CD4-positive, alpha-beta T cell treated with Interleukin-1 beta for 1 hour (primary cell): ENCODE data around the gene SUCLG1.

Experiments used
- DNase-seq, 2 donors: peaks; one replicate each; pipeline ENCODE4 v3.0.0-alpha.2; 2020 to 2022

The SUCLG1 gene

DNA sequence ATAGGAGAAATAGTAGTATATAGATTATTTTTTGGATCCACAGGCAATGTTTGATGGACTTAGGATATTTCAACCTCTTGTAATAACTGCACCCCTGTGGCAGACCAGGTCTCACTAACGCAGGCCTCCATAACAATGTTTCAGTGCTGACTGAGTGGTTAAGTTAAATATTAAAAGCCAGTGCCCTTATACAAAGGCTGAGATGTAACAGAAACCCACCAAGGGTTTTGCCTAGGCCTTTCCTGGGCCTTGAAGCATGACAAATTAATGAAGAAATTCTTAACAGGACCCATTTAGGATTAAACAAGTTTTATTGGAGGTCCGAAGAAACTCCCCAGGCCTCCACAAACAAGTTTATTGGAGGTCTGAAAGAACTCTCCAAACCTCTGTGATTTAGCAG is 1.6 kb upstream of the SUCLG1 start:
- DNase-seq = no peak

DNA sequence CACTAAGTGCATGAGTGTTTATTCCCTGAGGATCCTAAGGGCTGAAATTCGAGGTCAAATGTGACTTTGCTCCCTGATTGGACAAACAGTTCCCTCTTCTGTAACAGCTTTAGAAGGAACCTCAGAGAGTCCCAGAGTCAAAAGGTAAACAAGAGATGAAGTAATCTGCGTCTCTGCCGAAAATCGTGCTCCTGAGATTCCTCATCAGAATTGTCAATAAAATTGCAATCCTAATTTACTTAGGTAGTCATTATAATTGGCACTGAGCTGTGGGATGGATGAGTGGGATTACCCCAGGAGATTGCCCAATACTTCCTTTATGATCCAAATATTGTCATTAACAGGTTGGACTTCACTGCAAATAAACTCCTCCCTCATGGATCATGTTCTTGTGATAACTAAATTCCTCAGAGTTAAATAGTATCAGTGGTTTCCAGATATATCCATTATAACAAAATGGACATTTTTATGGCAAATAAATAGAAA is 907 bp upstream of the SUCLG1 start:
- no peak for DNase-seq

DNA sequence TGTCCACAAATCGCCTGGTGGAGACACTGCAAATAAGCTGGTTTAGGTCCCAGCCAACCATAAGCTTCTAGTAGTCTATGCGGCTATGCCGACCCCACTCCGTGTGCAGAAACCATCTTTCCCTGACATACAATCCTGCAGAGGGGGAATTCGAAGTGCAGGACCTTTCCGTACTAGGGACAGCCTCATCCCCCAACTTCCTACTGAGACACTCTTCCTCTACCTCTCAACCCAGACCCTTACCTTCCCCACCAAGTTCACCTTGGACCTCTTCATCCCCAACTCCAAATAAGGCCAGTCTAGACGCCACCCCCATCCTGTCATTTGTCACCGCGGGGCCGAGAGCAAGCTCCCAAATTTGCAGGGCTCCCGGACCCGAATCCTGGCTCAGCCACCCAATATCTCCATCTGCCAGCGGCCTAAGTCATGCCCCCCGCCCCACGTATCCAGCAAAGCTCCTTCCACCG is 496 bp downstream of the SUCLG1 start:
- DNase-seq = peak in 1 of 2 donors; percentile 18

DNA sequence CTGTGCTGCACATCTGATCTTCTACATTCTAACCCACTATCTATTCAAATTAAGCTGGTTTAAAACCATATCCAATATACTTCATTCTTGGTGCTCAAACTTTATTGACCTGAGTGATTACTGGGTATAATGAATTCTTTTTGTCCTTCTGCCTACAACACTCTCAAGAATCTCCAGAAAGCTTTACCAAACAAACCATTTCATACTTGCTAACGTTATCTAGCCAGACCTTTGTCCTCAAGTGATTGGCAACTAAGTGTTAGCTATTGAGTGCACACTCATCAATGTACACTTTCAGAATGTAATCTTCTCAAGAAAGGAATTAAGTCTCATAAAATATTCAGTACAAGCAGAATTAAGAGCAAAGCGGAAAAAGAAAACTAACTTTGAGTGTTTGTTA is 1.4 kb downstream of the SUCLG1 start:
- DNase-seq = no peak

DNA sequence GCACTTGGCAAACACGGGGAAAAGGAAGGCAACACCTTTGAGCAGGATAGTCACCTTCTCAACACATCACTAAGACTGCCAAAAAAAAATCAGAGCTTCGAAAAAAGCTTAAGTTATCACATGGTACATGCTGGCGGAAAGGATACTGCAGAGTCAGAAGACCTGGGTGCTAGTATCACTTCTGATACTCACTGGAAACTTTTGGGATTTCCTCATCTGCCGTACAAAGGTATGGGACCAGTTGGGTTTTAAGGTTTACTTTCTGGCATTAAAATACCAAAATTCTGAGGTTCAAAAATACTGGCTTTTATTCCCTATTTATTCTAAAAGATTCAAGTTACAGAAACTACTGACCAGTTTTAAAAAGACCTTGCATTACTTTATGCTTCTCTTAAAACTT is 2.9 kb downstream of the SUCLG1 start:
- DNase-seq = no peak

DNA sequence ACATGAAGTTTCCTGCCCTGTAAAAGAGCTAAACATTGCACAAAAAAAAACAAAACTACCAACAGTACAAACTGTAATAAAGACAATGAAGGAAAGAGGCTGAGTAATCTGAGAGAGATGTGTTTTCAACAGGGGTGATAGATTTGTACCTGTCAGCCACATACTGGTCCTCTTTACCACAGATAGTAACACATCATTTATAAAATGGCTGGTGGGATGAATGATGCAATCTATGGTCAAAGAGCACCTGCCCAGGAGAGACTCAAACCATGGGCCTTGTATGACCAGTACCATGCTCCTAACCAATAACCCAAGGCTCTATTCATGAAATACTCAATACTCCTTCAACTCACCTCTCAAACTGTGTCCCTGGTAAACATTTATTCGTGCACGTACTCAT is 4.5 kb downstream of the SUCLG1 start:
- no peak for DNase-seq

DNA sequence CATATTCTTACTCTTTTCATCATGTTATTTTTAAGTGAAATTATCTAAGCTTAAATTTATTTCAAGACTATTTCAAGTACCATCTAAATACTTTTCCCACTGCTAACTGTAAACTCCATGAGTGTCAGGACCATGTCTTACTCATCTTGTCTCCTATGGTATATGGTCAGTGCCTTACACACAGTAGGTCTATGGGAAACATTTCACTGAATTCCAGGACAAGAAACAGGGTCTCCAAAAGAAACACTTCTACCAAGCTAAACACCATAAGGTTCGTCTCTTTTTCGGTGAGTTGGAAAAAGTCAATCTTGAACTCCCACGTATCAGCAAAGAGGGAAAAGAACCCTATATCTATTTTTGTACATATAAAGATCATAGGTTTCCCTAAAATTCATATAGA is 6.5 kb downstream of the SUCLG1 start:
- DNase-seq = no peak

DNA sequence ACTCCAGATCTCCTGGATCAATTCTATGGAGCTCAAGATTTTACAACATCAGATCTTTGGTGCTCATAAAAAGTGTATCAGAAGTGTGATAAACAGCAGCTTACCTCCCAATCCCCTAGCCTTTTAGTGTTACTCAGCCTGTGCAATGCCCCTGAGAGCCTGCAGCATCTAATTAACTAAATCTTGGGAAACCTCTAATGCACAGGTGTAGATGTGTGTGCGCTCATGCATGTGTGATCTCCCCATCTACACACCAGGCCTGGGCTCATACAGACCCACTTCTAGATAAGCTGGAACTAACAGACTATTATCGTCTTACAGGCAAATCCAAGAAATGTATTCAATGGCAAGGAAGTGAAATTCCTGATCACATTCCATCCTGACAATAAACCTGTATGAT is 7.5 kb downstream of the SUCLG1 start:
- DNase-seq = no peak

DNA sequence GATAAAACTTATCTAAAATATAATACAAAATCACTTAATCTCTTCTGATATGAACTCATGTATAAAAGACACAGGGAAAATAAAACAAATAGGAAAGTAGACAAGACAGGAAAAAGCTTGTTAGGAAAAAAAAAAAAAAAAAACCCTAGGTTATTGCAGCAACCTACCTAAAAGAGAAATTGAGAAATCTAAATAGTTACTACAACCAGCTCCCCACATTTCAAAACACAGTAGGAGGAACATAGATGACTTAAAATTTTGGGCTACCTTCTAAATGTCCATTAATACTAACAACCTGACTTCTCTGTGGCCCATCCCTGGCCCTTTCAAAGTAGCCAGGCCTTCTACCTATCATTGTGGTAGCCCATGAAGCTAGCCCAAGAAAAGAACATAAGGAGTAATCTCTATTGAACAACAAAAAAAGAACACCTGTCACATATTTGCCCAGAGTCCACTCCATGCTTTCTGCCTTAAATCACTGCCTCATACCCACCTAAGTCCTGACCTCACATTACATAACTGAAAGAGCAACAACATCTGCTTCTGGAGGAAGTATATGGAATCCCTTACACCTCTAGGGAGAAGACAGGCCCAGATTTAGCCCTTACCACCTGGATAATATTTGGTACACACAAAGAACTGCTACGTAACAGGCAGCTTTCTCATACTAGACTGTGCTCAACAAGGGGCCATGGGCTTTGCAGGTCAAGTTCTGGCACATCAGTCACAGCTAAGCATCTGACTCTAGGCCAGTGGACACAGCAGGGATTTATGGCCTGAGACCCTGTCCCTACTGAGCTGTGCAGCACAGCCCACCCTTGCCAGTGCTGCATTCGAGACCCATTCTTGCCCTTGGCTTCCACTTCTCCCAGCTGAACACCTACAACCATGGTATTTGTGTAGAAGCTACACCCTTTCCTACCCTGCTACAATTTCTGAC is 8.5 kb downstream of the SUCLG1 start:
- DNase-seq = no peak

DNA sequence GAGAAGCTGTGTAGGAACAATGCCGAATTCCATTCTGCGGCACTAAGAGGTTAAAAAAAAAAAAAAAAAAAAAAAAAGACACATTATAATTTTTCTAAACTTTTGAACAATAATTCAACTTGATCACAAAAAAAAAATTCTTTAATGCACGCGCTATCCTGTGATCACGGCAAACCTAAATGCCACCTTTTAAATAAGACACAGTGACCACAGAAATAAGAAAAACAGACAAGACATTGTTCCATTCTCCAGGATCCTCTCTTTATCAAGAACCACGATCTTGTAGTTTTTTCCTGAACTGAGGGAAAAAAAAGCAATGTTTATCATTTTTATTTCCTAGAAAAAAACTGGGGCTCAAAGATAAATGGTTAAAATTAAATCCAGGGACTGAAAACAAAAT is 9.4 kb downstream of the SUCLG1 start:
- DNase-seq = no peak

DNA sequence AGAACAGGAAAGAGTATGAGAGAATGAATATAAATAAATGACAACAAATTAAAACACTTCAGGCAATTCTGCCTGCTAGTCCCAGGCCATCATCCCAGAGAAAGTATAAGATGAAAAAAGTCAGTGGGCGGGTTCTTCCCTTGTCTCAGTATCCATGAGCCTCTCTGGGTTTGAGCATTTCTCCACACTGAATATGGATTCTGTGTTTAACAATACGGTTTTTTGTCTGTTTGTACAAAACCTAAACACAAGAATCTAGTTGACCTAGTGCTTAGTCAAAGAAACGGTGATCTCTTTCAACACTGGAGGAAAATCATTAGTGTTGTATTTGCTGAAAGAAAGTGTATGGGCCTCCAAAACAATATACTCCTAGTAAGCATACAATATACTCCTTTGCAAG is 10.0 kb downstream of the SUCLG1 start:
- DNase-seq = no peak

DNA sequence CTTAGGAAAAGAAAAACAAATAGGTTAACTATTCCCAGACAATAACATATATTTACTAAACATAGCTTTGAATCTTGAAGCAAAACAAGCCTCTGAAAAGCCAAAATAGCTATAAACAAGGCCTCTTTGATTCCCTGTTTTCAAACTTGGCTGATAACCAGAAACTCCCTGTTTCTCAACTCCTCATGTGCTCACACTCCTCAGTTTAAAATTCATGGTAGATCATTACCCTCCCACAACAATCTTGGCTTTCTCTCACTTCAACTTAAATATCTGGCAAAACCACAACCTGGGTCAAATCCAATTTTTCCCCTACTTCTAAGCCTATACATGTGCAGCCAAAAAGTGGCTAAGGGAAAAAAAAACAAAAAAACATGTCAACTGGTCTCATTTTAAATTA is 15.6 kb downstream of the SUCLG1 start:
- no peak for DNase-seq

DNA sequence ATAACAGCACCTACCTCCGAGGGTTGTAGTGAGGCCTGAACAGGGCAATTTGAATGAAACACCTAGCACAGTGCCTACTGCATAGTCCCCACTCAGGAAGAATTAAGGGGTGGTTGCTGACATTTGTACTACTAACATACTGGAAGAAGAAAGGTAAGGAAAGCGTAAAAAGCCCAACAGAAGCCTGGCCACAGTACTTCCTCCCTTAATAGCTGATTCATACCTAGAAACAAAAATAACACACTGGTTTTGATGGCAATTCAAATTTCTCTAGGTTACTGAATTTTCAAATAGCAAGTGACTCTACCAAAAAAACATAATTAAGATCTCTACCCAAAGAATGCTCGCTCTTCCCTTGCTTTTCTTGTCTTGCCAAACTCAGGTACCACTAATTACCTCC is 16.2 kb downstream of the SUCLG1 start:
- DNase-seq = no peak

DNA sequence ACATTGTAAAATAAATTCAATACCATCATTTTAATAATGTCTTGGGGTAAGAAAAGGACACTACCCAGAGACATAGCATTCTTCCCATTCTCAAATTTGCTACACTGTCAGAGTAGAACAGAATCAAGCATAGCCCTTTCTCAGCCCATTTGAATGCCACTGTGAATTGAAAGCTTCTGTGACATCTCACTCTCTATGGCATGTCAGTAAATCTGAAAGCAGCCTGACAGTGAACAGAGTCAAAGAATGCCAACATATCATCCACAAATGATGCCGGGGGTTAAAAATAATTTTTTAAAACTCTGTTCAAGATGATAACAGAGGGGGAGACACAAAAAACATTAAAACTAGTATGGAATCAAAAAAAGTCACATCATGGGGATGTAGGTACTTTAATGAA is 17.6 kb downstream of the SUCLG1 start:
- DNase-seq = no peak

DNA sequence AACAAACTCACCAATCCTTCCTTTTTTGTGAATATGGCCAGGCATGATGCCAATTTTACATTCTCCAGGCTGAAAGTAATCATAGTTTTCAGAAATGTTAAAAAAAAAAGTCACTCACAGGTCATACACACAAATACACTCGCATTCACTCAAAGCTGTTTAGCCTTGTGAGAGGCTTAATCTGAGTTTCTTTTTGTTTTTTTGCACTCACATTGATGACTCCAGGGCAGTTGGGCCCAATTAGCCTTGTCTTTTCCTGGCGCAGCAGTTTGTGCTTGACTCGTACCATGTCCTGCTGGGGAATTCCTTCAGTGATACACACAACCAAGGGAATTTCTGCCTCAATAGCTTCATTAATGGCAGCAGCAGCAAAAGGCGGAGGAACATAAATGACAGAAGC is 18.0 kb downstream of the SUCLG1 start:
- no peak for DNase-seq

DNA sequence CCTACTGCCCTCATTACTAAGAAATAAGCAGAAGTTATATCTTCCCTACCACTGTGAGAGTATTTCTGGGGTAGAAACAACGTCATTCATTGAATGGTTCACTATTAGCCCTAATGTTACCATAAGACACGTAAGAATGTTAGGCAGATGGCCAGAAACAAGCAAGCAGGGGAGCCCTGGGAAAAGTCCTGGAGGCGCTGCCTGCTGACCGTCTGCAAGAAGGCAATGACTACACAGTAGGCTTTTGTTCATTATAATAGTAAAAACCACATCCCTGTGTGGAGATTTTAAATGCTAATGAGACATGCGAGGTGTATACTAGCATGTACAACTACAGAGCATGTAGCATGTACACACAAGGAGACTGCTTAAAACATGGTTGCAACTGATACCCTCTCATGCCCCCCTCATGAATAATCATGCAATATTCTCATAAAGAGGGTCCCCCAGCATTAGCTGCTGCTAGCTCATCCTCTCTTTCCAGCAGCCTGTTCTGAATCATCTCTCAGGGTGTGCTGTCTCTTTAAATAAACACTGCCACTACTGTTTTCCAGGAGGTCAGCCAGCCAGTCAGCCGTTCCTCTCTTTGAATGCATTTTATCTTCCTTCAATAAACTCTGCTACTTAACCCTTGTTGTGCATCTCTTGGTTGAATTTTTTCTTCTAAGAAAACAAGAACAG is 23.6 kb downstream of the SUCLG1 start:
- DNase-seq = no peak

DNA sequence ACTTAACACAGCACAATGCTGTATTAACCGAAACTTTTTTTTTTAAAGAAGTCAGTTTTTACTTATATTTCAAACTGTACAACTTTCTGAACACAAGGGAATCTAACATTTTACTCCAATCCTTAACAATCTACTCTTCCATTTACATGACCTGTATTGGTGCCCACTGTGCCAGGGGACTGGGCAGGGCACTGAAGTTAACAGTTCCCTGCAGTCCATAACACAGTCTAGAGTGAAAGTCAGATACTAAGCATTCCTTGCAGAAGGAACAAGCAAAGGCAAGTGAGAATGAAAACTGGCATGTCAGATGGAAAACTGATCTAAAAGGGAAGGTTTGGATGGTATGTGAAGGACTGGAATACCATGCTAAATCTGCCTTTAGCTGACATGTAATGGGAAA is 29.8 kb downstream of the SUCLG1 start:
- DNase-seq = no peak

DNA sequence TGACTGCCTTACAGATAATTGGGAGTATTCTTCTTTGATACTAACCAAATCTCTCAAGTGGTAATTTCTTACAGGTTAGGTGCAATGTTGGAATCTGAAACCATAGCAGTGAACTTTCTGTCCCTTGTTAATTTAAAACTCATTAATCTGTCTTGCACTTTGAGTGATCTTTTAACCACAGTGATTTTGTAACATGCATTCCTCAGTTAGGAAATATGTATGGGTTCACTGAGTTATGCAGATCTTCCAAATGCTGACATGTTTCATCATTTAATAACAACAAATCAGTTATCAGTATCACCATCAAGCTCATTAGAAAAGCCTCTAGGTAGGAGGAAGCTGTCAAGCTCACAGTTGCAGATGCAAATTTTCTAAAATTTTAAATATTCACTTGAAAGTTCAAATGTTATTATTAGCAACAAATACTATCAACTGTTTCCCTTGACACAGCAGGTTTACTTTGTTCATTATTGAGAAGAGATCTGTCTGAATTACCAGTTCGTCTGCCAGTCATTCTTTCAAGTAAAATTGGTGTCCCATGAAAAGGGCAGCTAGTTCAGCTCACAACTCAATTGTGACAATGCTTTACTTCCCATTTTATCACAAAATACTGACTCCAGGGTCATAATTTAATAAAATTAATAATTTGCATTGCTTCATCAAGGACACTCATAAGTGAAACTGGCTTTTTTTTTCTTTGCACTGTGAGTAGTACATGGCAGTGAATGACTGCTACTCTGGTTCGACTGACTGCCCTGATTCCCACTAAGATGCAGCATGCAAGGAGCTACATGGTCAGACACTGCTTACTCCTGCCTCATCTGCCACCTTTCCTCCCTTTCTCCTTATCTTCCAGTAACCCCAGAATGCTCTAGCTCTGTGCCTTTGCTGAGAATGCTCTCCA is 31.6 kb downstream of the SUCLG1 start:
- no peak for DNase-seq

DNA sequence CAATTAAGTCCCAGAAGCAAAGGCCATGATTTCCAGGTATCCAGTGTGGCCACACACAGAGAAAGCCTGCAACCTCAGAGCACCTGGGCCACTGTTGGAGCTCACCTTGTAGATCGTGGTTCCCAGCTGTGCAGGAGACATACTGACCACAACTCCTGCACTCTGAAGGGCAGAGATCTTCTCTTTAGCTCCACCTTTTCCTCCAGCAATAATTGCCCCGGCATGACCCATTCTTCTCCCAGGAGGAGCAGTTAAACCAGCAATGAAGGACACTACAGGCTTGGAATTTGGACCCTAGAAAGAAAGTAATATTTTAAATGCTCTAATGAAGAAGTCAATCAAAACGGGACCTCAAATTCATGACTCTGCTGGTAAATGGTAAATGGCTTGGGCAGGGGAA is 33.8 kb downstream of the SUCLG1 start:
- no peak for DNase-seq

DNA sequence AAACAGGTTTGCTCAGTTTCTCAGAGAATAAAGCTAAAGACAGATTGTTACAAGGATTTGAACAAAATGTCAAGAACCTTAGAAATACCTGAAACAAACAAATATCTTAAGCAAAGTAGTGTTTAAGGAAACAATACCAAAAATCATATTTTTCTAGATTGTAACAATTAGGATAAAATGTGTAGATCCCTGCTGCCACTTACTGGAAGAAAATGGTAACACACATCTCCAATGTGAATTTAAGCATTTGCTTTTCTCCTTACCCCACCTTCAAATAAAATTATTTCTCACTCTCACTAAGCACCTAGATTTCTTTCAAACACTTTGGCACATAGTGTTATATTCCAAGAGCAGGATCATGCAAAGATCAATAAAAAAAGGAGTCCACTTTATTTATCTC is 34.9 kb downstream of the SUCLG1 start:
- DNase-seq = no peak

DNA sequence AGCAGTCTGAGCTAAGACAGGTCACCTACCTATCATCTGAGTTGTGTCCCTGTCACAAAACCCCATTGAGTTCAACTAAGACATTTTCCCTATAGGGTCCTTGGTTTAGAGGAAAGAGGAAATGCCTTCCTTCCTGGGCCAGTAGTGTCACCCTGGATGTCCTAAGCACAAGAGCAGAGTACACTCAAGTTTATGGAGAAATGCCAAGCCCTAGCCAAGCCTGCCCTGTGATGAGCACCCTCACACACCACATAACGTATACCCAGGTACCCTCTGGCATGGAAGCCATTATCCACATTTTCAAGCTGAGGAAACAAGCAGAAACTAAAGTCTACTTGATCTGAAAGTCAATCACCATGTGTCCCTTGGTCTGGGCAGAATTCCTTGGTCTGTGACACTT is 37.3 kb downstream of the SUCLG1 start:
- DNase-seq = no peak

DNA sequence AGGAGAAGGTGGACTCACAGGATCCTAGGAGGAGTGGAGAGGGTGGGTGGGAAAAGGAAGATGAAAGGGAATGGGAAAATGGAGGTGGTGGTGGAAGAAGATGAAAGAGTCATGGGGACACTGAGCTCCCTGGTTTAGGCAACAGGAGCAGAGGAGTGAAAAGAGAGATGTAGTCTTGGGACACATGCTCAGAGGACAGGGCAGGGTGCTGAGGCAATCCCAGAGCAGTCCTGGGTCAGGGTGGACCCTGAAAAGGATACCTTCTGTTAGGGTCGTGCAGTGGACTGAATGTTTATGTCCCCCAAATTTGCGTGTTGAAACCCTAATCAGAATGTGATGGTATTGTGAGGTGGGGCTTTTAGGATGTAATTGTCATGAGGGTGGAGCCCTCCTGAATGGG is 37.9 kb downstream of the SUCLG1 start:
- no peak for DNase-seq
